ENCODE data around the gene SPSB4.
A peak's percentile ranks its signal among the peaks of the same experiment; 100 is the strongest.
"Not testable (repeated sequence)": the region's sequence is repeated elsewhere in the genome, so short reads cannot be mapped to it uniquely, and the experiment has no call there.

SPSB4 gene

DNA sequence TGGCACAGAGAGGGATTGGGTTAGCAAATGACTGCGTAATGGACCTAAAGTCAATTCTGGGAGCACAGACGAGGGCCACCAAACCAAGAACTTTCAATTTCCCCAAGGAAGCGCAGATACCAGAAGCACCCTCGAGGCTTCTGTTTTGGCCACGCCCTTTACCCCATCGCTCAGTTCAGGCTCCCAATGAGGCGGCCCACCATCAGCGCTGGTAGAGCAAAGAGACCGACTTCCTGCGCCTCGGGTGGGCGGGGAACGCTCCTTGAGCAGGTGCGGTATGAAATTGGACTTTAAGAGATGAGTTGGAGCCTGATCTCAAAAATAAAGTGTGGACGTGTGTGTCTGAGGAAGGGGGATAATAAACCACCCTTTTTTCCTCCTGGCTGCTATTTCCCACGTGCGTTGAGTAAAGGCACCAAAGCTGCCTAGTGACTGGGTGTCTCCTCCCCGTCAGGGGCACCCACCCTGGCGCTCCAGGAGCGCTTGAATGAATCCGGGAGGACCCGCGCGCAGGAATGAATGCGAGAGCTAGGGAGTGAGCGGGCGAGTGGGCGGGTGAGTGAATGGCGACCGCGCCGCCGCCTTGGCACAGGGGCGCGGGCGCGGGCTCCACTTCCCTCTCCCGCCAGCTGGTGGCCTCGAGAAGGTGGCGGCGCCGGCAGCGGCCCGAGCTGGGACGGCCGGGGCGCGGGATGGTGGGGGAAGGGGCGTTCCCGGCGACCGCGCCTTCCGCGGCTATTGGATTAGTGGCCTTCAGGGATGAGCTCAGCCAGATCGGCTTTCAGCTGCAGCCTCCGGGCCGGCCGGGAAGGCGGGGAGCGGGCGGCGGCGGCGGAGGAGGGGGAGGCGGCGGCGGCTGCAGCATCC, at the start of gene SPSB4:
Gene SPSB4, plus strand, starts transcription at position 772 of the 867 bp plus-strand sequence. CDS start 14,758 bp downstream, outside the sequence.
- peak; percentile 62 for DNase-seq

- DNase-seq, result no peak
Measured at GRCh38 chr3:141006344-141006743, 44.8 kb upstream of the SPSB4 start.

DNA sequence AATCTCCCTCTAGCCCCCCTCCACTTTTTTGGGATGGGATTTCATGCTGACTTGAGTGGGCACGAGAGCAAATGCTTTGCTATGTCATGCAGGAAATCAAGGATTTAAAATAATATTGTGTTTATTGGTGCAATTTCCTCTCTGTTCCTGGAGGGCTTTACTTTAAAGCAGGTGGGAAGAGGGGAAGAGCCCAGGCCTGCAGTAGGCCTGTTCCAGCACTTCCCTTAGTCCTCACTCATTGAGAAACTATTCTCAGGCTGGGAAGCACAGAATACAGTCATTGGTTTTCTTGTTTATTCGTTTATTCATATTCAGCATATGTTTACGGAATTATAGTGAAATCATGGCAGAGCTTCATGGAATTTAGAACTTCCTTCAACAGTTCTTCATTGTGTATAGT, 41.7 kb upstream of the SPSB4 start:
- DNase-seq, result no peak

DNA sequence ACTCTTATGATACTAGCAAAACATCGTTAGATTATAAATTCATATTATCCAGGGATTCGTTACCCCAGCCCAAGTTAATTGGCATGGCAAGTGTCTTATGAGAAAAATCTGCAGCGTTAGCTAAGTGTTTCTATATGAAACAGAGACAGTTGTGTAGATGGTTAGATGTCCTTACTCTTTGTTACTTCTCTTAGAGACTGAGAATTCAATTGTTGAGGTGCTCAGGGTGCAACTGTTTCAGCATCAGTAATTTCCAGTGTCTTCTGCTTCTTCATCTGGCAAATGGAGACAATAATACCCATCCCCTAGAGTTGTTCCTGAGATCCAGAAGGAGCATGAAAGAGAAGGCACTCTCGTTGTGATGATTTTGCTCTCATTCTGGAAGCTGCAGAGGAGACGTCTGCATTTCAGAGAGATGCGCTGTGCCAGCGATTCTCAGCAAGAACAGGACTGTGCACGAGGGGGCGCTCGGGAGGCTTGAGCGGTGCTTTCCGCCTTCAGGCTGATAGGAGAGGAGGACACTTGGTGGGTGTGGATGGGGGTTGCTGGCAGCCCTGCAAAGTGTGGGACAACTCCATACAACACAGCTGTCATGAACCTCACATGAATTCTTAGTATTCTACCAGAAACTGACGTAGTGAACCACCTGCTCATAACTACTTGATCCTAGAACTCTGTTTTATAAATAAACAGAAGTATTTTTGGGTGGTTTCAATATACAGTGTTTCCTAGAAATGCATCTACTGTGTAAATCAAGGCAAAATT, 39.7 kb upstream of the SPSB4 start:
- DNase-seq, result peak; percentile 83

DNA sequence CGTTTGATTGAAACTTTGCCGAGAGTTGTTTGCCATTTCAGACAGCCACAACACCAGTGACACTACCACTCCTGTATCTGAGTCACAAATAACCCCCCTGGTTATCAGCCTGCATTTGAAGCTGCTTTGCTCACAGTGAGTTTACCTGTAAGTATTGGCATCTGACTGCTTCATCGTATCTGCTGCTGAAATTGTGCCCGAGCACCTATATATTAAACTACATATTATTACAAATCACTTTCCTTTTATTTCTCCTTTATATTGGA, 39.2 kb upstream of the SPSB4 start:
- DNase-seq, result no peak

GRCh38 chr3:141012571-141012970, 38.6 kb upstream of the SPSB4 start:
- DNase-seq, result no peak

DNA sequence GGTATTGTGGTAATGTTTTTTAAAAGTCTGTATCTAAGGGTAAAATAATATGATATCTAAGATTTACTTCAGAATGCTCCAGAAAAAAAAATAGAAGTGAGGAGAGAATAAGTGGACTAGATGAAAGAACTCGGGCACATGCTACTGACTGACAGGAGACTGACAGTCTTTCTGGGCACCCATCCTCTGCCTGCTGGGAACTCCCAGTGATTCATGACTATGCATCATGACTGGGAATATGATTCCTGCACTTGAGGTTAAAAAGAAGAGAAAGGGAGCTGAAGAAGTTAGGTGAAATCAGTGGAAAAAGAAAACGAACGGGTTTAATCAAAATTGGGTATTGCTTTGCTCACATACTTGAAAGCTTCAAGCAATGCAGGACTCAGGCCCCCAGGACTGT, 35.7 kb upstream of the SPSB4 start:
- DNase-seq, result no peak

GRCh38 chr3:141017366-141018322, 33.5 kb upstream of the SPSB4 start:
- DNase-seq, result not testable (repeated sequence)

- DNase-seq, result no peak
Measured at GRCh38 chr3:141019244-141019643, 31.9 kb upstream of the SPSB4 start.

DNA sequence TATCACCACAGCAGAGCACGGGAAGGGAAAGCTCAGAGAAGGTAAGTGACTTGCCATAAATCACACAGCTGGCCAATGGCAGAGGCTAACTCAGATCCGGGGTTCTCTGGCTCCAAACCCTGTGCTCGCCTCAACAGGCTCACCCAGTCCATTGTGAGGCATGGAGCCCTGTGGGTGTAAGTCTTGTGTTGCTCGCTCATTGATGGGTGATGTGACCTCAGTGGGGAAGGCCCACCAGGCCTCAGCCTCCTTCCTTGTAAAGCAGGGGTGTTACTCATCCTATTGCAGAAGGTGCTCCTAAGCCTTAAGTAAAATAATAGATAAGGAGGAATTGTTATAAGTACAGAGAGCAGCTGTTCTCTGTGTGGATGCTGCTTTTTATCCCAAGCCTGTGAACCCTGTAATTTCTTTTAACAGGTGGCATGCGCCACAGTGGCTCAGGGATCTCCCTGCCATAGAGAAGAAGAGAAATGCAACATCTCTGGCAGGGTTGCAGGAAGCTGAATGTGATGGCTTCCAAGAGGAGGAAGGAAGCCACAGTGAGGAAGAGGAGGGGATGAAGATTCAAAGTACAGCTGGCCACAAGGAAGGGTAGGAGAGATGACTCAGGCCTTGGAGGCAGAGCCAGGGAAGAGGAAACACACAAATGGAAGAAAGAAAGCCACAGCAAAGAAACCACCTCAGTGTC, 30.9 kb upstream of the SPSB4 start:
- no peak for DNase-seq

GRCh38 chr3:141021261-141021660, 29.9 kb upstream of the SPSB4 start:
- no peak for DNase-seq

- no peak for DNase-seq
Measured at GRCh38 chr3:141030296-141030695, 20.9 kb upstream of the SPSB4 start.

GRCh38 chr3:141039589-141039988, 11.6 kb upstream of the SPSB4 start:
- no peak for DNase-seq

DNA sequence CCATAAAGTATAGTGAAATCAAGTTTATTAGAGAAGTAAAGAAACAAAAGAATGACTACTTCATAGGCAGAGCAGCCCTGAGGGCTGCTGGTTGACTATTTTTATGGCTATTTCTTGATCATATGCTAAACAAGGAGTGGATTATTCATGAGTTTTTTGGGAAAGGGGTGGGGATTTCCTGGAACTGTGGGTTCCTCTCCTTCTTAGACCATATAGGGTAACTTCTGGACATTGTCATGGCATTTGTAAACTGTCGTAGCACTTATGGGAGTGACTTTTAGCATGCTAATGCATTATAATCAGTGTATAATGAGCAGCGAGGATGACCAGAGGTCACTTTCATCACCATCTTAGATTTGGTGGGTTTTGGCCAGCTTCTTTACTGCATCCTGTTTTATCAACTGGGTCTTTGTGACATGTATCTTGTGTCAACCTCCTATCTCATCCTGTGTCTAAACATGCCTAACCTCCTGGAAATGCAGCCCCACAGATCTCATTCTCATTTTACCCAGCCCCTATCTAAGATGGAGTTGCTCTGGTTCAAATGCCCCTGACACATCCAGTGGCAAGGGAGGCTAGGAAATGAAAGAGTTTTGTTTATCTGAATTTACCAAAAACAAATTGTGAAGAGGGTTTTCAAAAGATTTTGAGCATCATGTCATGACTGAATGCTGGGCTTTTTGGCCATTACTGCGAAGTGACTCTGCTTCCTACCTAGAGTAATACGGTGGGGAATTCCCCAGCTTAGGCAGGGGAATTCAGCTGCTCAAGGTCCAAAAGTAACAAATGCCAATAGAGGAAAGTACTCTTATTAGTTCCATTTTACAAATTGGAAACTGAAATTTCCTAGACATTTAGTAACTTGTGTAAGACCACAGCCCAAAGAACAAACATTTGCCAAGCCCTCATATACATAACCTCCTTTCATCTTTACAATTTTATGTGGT, 6.2 kb upstream of the SPSB4 start:
- no peak for DNase-seq

- DNase-seq, result no peak
Measured at GRCh38 chr3:141045849-141046248, 5.3 kb upstream of the SPSB4 start.

GRCh38 chr3:141047168-141047567, 4.0 kb upstream of the SPSB4 start:
- no peak for DNase-seq

DNA sequence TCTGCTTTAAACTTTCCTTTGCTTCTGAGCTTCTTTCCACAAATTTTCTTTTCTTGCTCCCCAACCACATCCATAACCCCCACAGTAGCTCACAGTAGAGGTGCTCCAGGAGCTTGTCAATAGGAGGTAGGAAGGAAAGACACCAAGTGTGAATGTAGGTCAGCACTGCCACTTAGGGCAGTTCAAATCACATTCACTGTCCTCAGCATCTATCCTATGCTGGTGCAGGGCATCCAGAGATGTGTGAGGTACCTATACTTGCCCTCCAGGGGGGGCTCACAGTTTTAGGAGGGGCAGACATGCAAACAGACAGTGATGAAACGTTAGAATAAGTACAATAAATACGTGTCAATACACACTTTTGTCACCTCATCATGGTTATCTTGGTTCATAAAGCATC, 1.5 kb upstream of the SPSB4 start:
- peak; percentile 50 for DNase-seq

GRCh38 chr3:141051443-141052200, 475 bp downstream of the SPSB4 start:
- no peak for DNase-seq

GRCh38 chr3:141052201-141053069, 1.3 kb downstream of the SPSB4 start:
- DNase-seq, result no peak

DNA sequence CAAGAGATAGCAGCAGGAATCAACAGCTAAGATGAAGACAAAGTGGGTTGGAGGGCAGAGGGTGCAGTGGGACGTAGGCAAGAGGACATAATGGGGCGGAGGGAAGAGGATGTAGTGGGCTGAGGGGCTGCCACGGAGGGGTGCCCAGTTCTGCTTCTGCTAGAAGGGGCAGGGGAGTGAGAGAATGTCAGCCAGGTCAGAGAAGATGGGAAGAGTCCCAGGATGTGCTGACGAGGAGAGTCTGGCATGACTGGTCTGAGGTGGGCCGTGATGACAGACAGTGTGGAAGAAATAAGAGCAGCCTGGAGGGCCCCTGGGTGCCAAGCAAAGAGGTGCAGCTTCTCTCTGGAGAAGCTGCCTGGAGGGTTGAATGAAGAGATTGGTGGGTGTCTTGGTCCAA, 4.0 kb downstream of the SPSB4 start:
- DNase-seq, result no peak
